CD8-positive, alpha-beta memory T cell (primary cell): Measurements from ENCODE around the gene LRRK1. TPM values are rescaled to one million over a fixed set of nuclear protein-coding genes. Genes with fewer than 3 reads are reported as not detected.

Source experiments
- CTCF ChIA-PET: fragments of 350-600 bp; sonication (Branson Sonifier 250); formaldehyde crosslinking; loops from one replicate; lab custom pipeline; 2021; ENCODE audit warnings: antibody characterized with exemption; lab: Charles Lee
- POLR2A ChIA-PET: fragments of 350-600 bp; sonication (Branson Sonifier 250); formaldehyde crosslinking; loops from one replicate; lab custom pipeline; 2021; ENCODE audit warnings: antibody characterized with exemption; lab: Charles Lee
- DNase-seq, 5 donors: peaks; one replicate each; pipeline versions ENCODE4 v3.0.0 to v3.0.0-alpha.2; 2020 to 2022; ENCODE audit warnings: mixed read lengths in 1 of 5
- H3K27ac ChIP-seq: one replicate; pipeline ENCODE4 v1.7.0; 2013; ENCODE audit warnings: low read depth, mild to moderate bottlenecking, low read length, moderate library complexity
- H3K27me3 ChIP-seq: 2 replicates; pipeline ENCODE4 v1.7.0; 2013; ENCODE audit warnings: low read length, mild to moderate bottlenecking; ENCODE audit not compliant: insufficient read depth, poor library complexity, severe bottlenecking
- H3K36me3 ChIP-seq: 2 replicates; pipeline ENCODE4 v1.7.0; 2013; ENCODE audit warnings: mild to moderate bottlenecking, low read length, moderate library complexity; ENCODE audit not compliant: insufficient read depth
- H3K4me1 ChIP-seq: 2 replicates; pipeline ENCODE4 v1.7.0; 2013; ENCODE audit warnings: mild to moderate bottlenecking, low read length, moderate library complexity; ENCODE audit not compliant: insufficient read depth
- H3K4me3 ChIP-seq: 2 replicates; pipeline ENCODE4 v1.7.0; 2013; ENCODE audit warnings: mild to moderate bottlenecking, low read length
- H3K9me3 ChIP-seq: 2 replicates; pipeline ENCODE4 v1.7.0; 2013; ENCODE audit warnings: mild to moderate bottlenecking, low read length
- H3K27ac Mint-ChIP-seq, 8 donors: one replicate each; pipeline ENCODE4 v1.8.0; 2020 to 2021; ENCODE audit warnings: mixed read lengths in 8 of 8, mild to moderate bottlenecking in 6 of 8, inconsistent platforms in 3 of 8, moderate library complexity in 3 of 8
- H3K27me3 Mint-ChIP-seq, 2 donors: one replicate each; pipeline ENCODE4 v1.8.0; 2020 to 2021; ENCODE audit warnings: mixed read lengths in 2 of 2, mild to moderate bottlenecking in 1 of 2, moderate library complexity in 1 of 2
- H3K36me3 Mint-ChIP-seq, 3 donors: one replicate each; pipeline ENCODE4 v1.8.0; 2020 to 2021; ENCODE audit warnings: mixed read lengths in 3 of 3, inconsistent platforms in 1 of 3, mild to moderate bottlenecking in 1 of 3
- H3K4me1 Mint-ChIP-seq, 3 donors: one replicate each; pipeline ENCODE4 v1.8.0; 2020 to 2021; ENCODE audit warnings: mixed read lengths in 3 of 3, inconsistent platforms in 1 of 3, mild to moderate bottlenecking in 1 of 3
- H3K4me3 Mint-ChIP-seq, 7 donors: one replicate each; pipeline ENCODE4 v1.8.0; 2020 to 2021; ENCODE audit warnings: mixed read lengths in 7 of 7, mild to moderate bottlenecking in 6 of 7, moderate library complexity in 4 of 7, inconsistent platforms in 2 of 7
- H3K9me3 Mint-ChIP-seq, 5 donors: one replicate each; pipeline ENCODE4 v1.8.0; 2020 to 2022; ENCODE audit warnings: mixed read lengths in 5 of 5, mild to moderate bottlenecking in 3 of 5, moderate library complexity in 2 of 5, inconsistent platforms in 1 of 5
- polyA plus RNA-seq: library from polyadenylated mRNA; unstranded; fragments of 300-500 nt; fragmentation: Illumina TruSeq; gene quantifications from one replicate; pipeline ENCODE4 v1.2.3, GENCODE V29; 2021
- total RNA-seq, 2 experiments: library from RNA; stranded (reverse); gene quantifications; one replicate each; pipeline ENCODE4 v1.2.3, GENCODE V29; 2021

Gene LRRK1
- total and polyA plus RNA-seq, 3 experiments from 2014 or later = 0.31 to 0.79 TPM; not detected in 1

GRCh38 chr15:101028772-101029438 lies 109.7 kb downstream of the LRRK1 start:
- no peak for DNase-seq
- Histone ChIP-seq H3K9me3 (no peaks in the 10 kb centered on the region), H3K4me1 (no peaks in the 10 kb centered on the region), H3K27me3 (no peaks in the 10 kb centered on the region), H3K27ac (no peak overlapping the region), H3K4me3 (no peak overlapping the region), H3K36me3 (no peaks in the 10 kb centered on the region)
- Mint-ChIP-seq H3K27ac (no peak overlapping the region), H3K9me3 (peaks cover 0 to 2% (median 0%) of the 10 kb centered on the region in 5 donors), H3K4me1 (no peaks in the 10 kb centered on the region), H3K4me3 (no peak overlapping the region), H3K27me3 (peaks cover 17 to 20% of the 10 kb centered on the region in 2 donors), H3K36me3 (no peaks in the 10 kb centered on the region)
- POLR2A ChIA-PET = no interaction called here
- CTCF ChIA-PET = interaction anchor here (1.8 kb wide), 1 partner anchor 20 kb away, joined by 4 read pairs; no protein-coding TSS in a partner anchor

GRCh38 chr15:101029971-101030661 lies 111.0 kb downstream of the LRRK1 start:
- Mint-ChIP-seq H3K4me3 (no peak overlapping the region), H3K36me3 (no peaks in the 10 kb centered on the region), H3K27me3 (peaks cover 20 to 33% of the 10 kb centered on the region in 2 donors), H3K27ac (no peak overlapping the region), H3K4me1 (no peaks in the 10 kb centered on the region), H3K9me3 (peaks cover 2 to 11% (median 5%) of the 10 kb centered on the region in 5 donors)
- POLR2A ChIA-PET = no interaction called here
- Histone ChIP-seq H3K27ac (no peak overlapping the region), H3K4me1 (no peaks in the 10 kb centered on the region), H3K27me3 (no peaks in the 10 kb centered on the region), H3K36me3 (no peaks in the 10 kb centered on the region), H3K9me3 (no peaks in the 10 kb centered on the region), H3K4me3 (no peak overlapping the region)
- DNase-seq = no peak
- CTCF ChIA-PET = interaction anchor here (1.8 kb wide), 1 partner anchor 22 kb away, joined by 4 read pairs; no protein-coding TSS in a partner anchor

GRCh38 chr15:101031213-101031612 lies 112.1 kb downstream of the LRRK1 start:
- Histone ChIP-seq H3K36me3 (no peaks in the 10 kb centered on the region), H3K27me3 (no peaks in the 10 kb centered on the region), H3K4me1 (no peaks in the 10 kb centered on the region), H3K27ac (no peak overlapping the region), H3K4me3 (no peak overlapping the region), H3K9me3 (peaks cover 6% of the 10 kb centered on the region)
- Mint-ChIP-seq H3K4me1 (no peaks in the 10 kb centered on the region), H3K27me3 (peaks cover 20 to 40% of the 10 kb centered on the region in 2 donors), H3K27ac (no peak overlapping the region), H3K9me3 (peaks cover 10 to 22% (median 16%) of the 10 kb centered on the region in 5 donors), H3K4me3 (no peak overlapping the region), H3K36me3 (peaks cover 0 to 6% (median 0%) of the 10 kb centered on the region in 3 donors)
- ChIA-PET CTCF (no interaction called here), POLR2A (no interaction called here)
- no peak for DNase-seq

- peaks cover 6% of the 10 kb centered on the region for H3K9me3 ChIP-seq
- no peaks in the 10 kb centered on the region for H3K4me1 ChIP-seq
- H3K9me3 Mint-ChIP-seq = peaks cover 15 to 30% (median 27%) of the 10 kb centered on the region in 5 donors
- no peaks in the 10 kb centered on the region for H3K36me3 ChIP-seq
- no peak overlapping the region for H3K27ac ChIP-seq
- no peak for DNase-seq
- H3K27me3 Mint-ChIP-seq = peaks cover 30 to 45% of the 10 kb centered on the region in 2 donors
- no peaks in the 10 kb centered on the region for H3K4me1 Mint-ChIP-seq
- peaks cover 0 to 10% (median 0%) of the 10 kb centered on the region in 3 donors for H3K36me3 Mint-ChIP-seq
- no peaks in the 10 kb centered on the region for H3K27me3 ChIP-seq
- ChIA-PET CTCF (interaction anchor here (1.4 kb wide), 1 partner anchor 18 kb away, joined by 3 read pairs; no protein-coding TSS in a partner anchor), POLR2A (no interaction called here)
- H3K4me3 Mint-ChIP-seq = no peak overlapping the region
- no peak overlapping the region for H3K4me3 ChIP-seq
- no peak overlapping the region for H3K27ac Mint-ChIP-seq
Observed at GRCh38 chr15:101033801-101034200, 114.6 kb downstream of the LRRK1 start.

- Histone ChIP-seq H3K9me3 (peaks cover 6% of the 10 kb centered on the region), H3K36me3 (no peaks in the 10 kb centered on the region), H3K27ac (no peak overlapping the region), H3K4me3 (no peak overlapping the region), H3K4me1 (no peaks in the 10 kb centered on the region), H3K27me3 (no peaks in the 10 kb centered on the region)
- no peaks in the 10 kb centered on the region for H3K4me1 Mint-ChIP-seq
- peaks cover 0 to 10% (median 0%) of the 10 kb centered on the region in 3 donors for H3K36me3 Mint-ChIP-seq
- H3K27ac Mint-ChIP-seq = no peak overlapping the region
- no peak overlapping the region for H3K4me3 Mint-ChIP-seq
- peaks cover 28 to 48% of the 10 kb centered on the region in 2 donors for H3K27me3 Mint-ChIP-seq
- CTCF ChIA-PET = no interaction called here
- POLR2A ChIA-PET = no interaction called here
- H3K9me3 Mint-ChIP-seq = peaks cover 15 to 30% (median 28%) of the 10 kb centered on the region in 5 donors
- no peak for DNase-seq
Observed at GRCh38 chr15:101035611-101036010, 116.5 kb downstream of the LRRK1 start.

- H3K4me1 ChIP-seq = no peaks in the 10 kb centered on the region
- H3K9me3 ChIP-seq = peaks cover 6% of the 10 kb centered on the region
- no peaks in the 10 kb centered on the region for H3K4me1 Mint-ChIP-seq
- ChIA-PET POLR2A (no interaction called here), CTCF (no interaction called here)
- peaks cover 20 to 32% (median 30%) of the 10 kb centered on the region in 5 donors for H3K9me3 Mint-ChIP-seq
- H3K4me3 Mint-ChIP-seq = no peak overlapping the region
- no peaks in the 10 kb centered on the region for H3K27me3 ChIP-seq
- peaks cover 0 to 13% (median 0%) of the 10 kb centered on the region in 3 donors for H3K36me3 Mint-ChIP-seq
- no peaks in the 10 kb centered on the region for H3K36me3 ChIP-seq
- H3K27ac Mint-ChIP-seq = no peak overlapping the region
- no peak overlapping the region for H3K4me3 ChIP-seq
- H3K27ac ChIP-seq = no peak overlapping the region
- H3K27me3 Mint-ChIP-seq = peaks cover 28 to 47% of the 10 kb centered on the region in 2 donors
- DNase-seq = no peak
Observed at GRCh38 chr15:101036189-101036588, 117.0 kb downstream of the LRRK1 start.

- Mint-ChIP-seq H3K27ac (no peak overlapping the region), H3K27me3 (peaks cover 22 to 51% of the 10 kb centered on the region in 2 donors), H3K4me1 (no peaks in the 10 kb centered on the region), H3K36me3 (peaks cover 0 to 13% (median 0%) of the 10 kb centered on the region in 3 donors), H3K4me3 (no peak overlapping the region), H3K9me3 (peaks cover 31 to 38% (median 36%) of the 10 kb centered on the region in 5 donors)
- H3K9me3 ChIP-seq = peaks cover 6% of the 10 kb centered on the region
- H3K4me3 ChIP-seq = no peak overlapping the region
- no peak for DNase-seq
- no peak overlapping the region for H3K27ac ChIP-seq
- no peaks in the 10 kb centered on the region for H3K36me3 ChIP-seq
- POLR2A ChIA-PET = no interaction called here
- H3K27me3 ChIP-seq = no peaks in the 10 kb centered on the region
- CTCF ChIA-PET = no interaction called here
- H3K4me1 ChIP-seq = no peaks in the 10 kb centered on the region
Observed at GRCh38 chr15:101037090-101037830, 118.1 kb downstream of the LRRK1 start.
